Stimulated activated CD8-positive, alpha-beta memory T cell treated with anti-CD3 and anti-CD28 coated beads, Interleukin-15, amount 100 ng/mL, for 48 hours (primary cell): Measurements from ENCODE around the gene BIK.
A peak's percentile ranks its signal among the peaks of the same experiment; 100 is the strongest.
"Not testable (repeated sequence)": the region's sequence is repeated elsewhere in the genome, so short reads cannot be mapped to it uniquely, and the experiment has no call there.

Experiments
- DNase-seq, 2 donors: peaks; one replicate each; pipeline ENCODE4 v3.0.0-alpha.2; 2020; ENCODE audit warnings: low read depth in 2 of 2

BIK gene

GRCh38 chr22:43110444-43110926, at the start of gene BIK:
Gene BIK (plus strand): TSS chr22:43110750. CDS start chr22:43124023, 13,273 bp downstream.
- peak in 1 of 2 donors; percentile 19 for DNase-seq

GRCh38 chr22:43066134-43066533, 44.4 kb upstream of the BIK start:
- DNase-seq = no peak

- DNase-seq = no peak
Observed at GRCh38 chr22:43066844-43067385, 43.6 kb upstream of the BIK start.

GRCh38 chr22:43077121-43077877, 33.3 kb upstream of the BIK start:
- no peak for DNase-seq

GRCh38 chr22:43078522-43078921, 32.0 kb upstream of the BIK start:
- no peak for DNase-seq

GRCh38 chr22:43079742-43080141, 30.8 kb upstream of the BIK start:
- DNase-seq = no peak

GRCh38 chr22:43080616-43081015, 29.9 kb upstream of the BIK start:
- no peak for DNase-seq

- DNase-seq = no peak
Observed at GRCh38 chr22:43081968-43082367, 28.6 kb upstream of the BIK start.

- DNase-seq = no peak
Observed at GRCh38 chr22:43085658-43086606, 24.6 kb upstream of the BIK start.

GRCh38 chr22:43088627-43088983, 21.9 kb upstream of the BIK start:
- no peak for DNase-seq

GRCh38 chr22:43088984-43089717, 21.4 kb upstream of the BIK start, which contains the start of gene TTLL1:
Gene TTLL1 (minus strand): TSS chr22:43089391. CDS start chr22:43075586, 13,805 bp downstream.
- peak; percentile 88 to 92 for DNase-seq

- DNase-seq = peak; percentile 34 to 39
Observed at GRCh38 chr22:43090130-43090789, 20.3 kb upstream of the BIK start.

- DNase-seq = no peak
Observed at GRCh38 chr22:43092085-43092484, 18.5 kb upstream of the BIK start.

- no peak for DNase-seq
Observed at GRCh38 chr22:43094085-43094484, 16.5 kb upstream of the BIK start.

GRCh38 chr22:43094551-43094950, 16.0 kb upstream of the BIK start:
- no peak for DNase-seq

GRCh38 chr22:43096420-43096819, 14.1 kb upstream of the BIK start:
- no peak for DNase-seq

- DNase-seq = no peak
Observed at GRCh38 chr22:43098356-43098755, 12.2 kb upstream of the BIK start.

- DNase-seq = no peak
Observed at GRCh38 chr22:43099095-43099494, 11.5 kb upstream of the BIK start.

- DNase-seq = no peak
Observed at GRCh38 chr22:43100225-43100624, 10.3 kb upstream of the BIK start.

- DNase-seq = no peak
Observed at GRCh38 chr22:43101306-43101705, 9.2 kb upstream of the BIK start.

- not testable (repeated sequence) for DNase-seq
Observed at GRCh38 chr22:43104056-43104625, 6.4 kb upstream of the BIK start.
